Fibroblast of villous mesenchyme (primary cell): ENCODE results near the gene AIG1. TPM values are rescaled to one million over a fixed set of nuclear protein-coding genes. Genes with fewer than 3 reads are reported as not detected.
A peak's percentile ranks its signal among the peaks of the same experiment; 100 is the strongest.

ENCODE experiments used
- DNase-seq: peaks from one replicate; pipeline ENCODE4 v3.0.0-alpha.2; 2010; ENCODE audit warnings: low read depth
- H3K4me3 ChIP-seq: 2 replicates; pipeline ENCODE4 v1.5.1; 2011; ENCODE audit warnings: low read depth, mild to moderate bottlenecking, low read length
- CTCF ChIP-seq: IDR thresholded peaks from 2 replicates; pipeline ENCODE4 v1.5.1; 2012; ENCODE audit warnings: low read depth, mild to moderate bottlenecking, low read length; ENCODE audit not compliant: insufficient read depth
- total RNA-seq: library from RNA; depleted of rRNA; stranded (reverse); fragments of >200 nt; gene quantifications from 2 replicates; pipeline ENCODE4 v1.2.3, GENCODE V29; 2012

AIG1 gene
- total RNA-seq, 1 donor = 44.9 TPM

GRCh38 chr6:143232849-143233248, 172.2 kb downstream of the AIG1 start:
- peak; percentile 38 for DNase-seq
- peak; percentile 78 for TF ChIP-seq CTCF
- no peak overlapping the region for H3K4me3 ChIP-seq

GRCh38 chr6:143233554-143234285, 173.0 kb downstream of the AIG1 start:
- no peak for TF ChIP-seq CTCF
- no peak for DNase-seq
- H3K4me3 ChIP-seq = no peak overlapping the region

- no peak for TF ChIP-seq CTCF
- DNase-seq = no peak
These were observed 174.0 kb downstream of the AIG1 start for GRCh38 chr6:143234734-143235133.

GRCh38 chr6:143236151-143236798, 175.6 kb downstream of the AIG1 start:
- no peak for TF ChIP-seq CTCF
- no peak for DNase-seq
- H3K4me3 ChIP-seq = no peak overlapping the region

More at GRCh38 chr6:143234734-143235133, 174.0 kb downstream of the AIG1 start:
- no peak overlapping the region for H3K4me3 ChIP-seq

- no peak overlapping the region for H3K4me3 ChIP-seq
- no peak for DNase-seq
- TF ChIP-seq CTCF = no peak
These were observed 177.6 kb downstream of the AIG1 start for GRCh38 chr6:143238306-143238705.

- TF ChIP-seq CTCF = no peak
- peak; percentile 41 for DNase-seq
- H3K4me3 ChIP-seq = no peak overlapping the region
These were observed 180.4 kb downstream of the AIG1 start for GRCh38 chr6:143241111-143241510.
